ENCODE measurements around the gene FLNC. TPM values are rescaled to one million over a fixed set of nuclear protein-coding genes. Genes with fewer than 3 reads are reported as not detected.

FLNC gene
- total RNA-seq, 5 donors from 2014 or later (not counting 1 experiment from before 2014, with no cell fraction given) = 0.05 to 0.93 (median 0.38) TPM

DNA sequence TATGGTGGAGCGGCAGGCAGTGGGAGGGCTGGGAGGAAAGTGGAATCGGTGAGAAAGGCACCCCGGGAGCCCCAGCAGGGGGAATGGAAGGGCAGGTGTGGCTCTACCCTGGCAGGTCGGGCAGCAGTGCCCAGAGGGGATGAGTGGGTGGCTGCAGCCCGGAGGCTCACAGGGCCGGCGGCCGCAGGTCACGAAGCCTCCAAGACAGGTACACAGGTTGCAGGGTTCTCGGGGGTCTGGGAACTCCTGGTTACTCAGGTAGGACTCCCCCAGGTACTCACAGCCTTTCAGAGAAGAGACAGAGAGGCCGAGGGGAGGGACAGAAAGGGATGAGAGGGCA lies 58.5 kb downstream of the FLNC start:
- 80% methylated on average over 8 of the region's 11 CpGs for WGBS (ENCODE audit: insufficient coverage)

DNA sequence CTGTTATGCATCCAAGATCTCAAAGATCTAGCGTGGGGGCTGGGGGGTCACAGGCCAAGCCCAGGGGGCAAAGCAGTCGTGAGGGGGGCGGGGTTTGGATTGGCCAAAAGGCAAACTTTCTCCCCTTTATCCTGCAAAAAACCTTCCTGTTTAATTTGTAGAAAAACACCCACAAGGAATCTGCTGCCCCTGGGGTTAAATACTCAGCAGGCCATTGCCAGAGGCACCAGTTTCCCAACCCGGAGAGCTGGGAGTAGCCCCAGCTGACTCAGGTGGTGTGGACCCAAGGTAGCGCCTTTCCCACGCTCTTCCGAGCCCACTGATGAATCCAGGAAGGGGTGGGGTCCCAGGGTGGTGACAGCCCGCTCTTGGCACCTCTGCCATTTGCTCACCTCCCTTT lies 58.9 kb downstream of the FLNC start:
- DNase-seq = no peak
- CTCF ChIA-PET = no interaction called here

More for the DNA sequence above, 58.5 kb downstream of the FLNC start:
- Mint-ChIP-seq H3K9me3 (no peaks in the 10 kb centered on the region), H3K36me3 (no peaks in the 10 kb centered on the region), H3K27me3 (peaks cover 10 to 30% of the 10 kb centered on the region in 2 donors), H3K4me3 (no peak overlapping the region), H3K4me1 (peaks cover 0 to 2% (median 0%) of the 10 kb centered on the region in 3 donors), H3K27ac (no peak overlapping the region)
- CTCF ChIA-PET = no interaction called here
- H3K4me1 ChIP-seq (ENCODE audit: control insufficient read depth in 1 of 2, extremely low read depth in 1 of 2, insufficient read depth in 2 of 2, low read length in 2 of 2) = peaks cover 0 to 12% of the 10 kb centered on the region in 2 experiments
- H3K36me3 ChIP-seq (ENCODE audit: control insufficient read depth in 2 of 2, extremely low read depth in 1 of 2, insufficient read depth in 1 of 2, low read length in 1 of 2) = no peaks in the 10 kb centered on the region
- ATAC-seq (replicated peaks in 1 of 4) = no peak
- H3K9me3 ChIP-seq = no peaks in the 10 kb centered on the region
- DNase-seq = no peak
- POLR2A ChIA-PET = no interaction called here
- H3K27me3 ChIP-seq (replicated peaks in 1 of 2; ENCODE audit: control insufficient read depth in 2 of 2, extremely low read depth in 1 of 2, insufficient read depth in 2 of 2, low read length in 1 of 2) = peaks cover 0 to 89% of the 10 kb centered on the region in 2 experiments
- H3K4me3 ChIP-seq (ENCODE audit: control insufficient read depth in 1 of 2, extremely low read depth in 1 of 2, low read length in 1 of 2) = no peak overlapping the region
- H3K27ac ChIP-seq (ENCODE audit: low read length) = no peak overlapping the region

DNA sequence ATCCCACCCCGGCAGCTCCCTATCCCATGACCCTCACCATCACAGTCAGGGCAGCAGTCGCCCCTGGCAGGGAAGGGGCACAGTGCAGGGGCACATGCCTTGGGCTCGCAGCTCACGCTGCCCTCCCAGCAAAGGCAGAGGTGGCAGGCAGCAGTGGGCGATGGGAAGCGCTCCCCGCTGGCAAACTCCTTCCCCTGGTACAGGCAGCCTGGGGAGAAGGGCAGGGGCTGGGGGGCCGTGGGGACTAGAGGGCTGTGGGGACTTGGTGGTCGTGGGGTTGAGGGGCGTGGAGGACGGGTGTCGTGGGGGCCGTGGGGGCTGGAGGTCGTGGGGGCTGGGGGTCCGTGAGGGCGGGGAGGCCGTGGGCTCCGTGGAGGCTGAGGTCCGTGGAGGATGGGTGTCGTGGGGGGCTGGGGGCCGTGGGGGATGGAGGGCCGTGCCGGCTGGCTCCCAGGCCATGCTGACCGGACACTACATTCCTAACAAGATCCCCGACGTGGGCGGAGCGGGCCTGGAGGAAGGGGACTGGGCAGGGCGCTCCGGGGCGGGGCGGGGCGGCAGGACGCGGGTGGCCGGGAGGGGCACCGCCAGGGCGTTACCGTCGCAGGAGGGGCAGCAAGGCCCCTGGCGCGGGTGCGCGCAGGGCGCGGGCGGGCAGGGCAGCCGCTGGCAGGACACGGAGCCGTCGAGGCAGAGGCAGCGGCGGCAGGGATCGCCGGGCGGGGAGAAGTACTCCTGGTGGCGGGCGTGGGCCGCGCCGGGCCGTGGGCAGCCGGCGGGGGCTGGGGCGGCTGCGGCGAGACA lies 60.3 kb downstream of the FLNC start:
- Histone ChIP-seq H3K4me3 (ENCODE audit: control insufficient read depth in 1 of 2, extremely low read depth in 1 of 2, low read length in 1 of 2) (peak overlapping the region in 1 of 2 donors; percentile 17), H3K27ac (ENCODE audit: low read length) (no peak overlapping the region), H3K36me3 (ENCODE audit: control insufficient read depth in 2 of 2, extremely low read depth in 1 of 2, insufficient read depth in 1 of 2, low read length in 1 of 2) (no peaks in the 10 kb centered on the region), H3K4me1 (ENCODE audit: control insufficient read depth in 1 of 2, extremely low read depth in 1 of 2, insufficient read depth in 2 of 2, low read length in 2 of 2) (peaks cover 0 to 5% of the 10 kb centered on the region in 2 experiments), H3K27me3 (replicated peaks in 1 of 2; ENCODE audit: control insufficient read depth in 2 of 2, extremely low read depth in 1 of 2, insufficient read depth in 2 of 2, low read length in 1 of 2) (peaks cover 0 to 78% of the 10 kb centered on the region in 2 experiments), H3K9me3 (no peaks in the 10 kb centered on the region)
- Mint-ChIP-seq H3K4me1 (peaks cover 0 to 2% (median 0%) of the 10 kb centered on the region in 3 donors), H3K36me3 (no peaks in the 10 kb centered on the region), H3K27me3 (peaks cover 10 to 28% of the 10 kb centered on the region in 2 donors), H3K4me3 (peak overlapping the region in 1 of 3 donors; percentile 50), H3K27ac (no peak overlapping the region), H3K9me3 (no peaks in the 10 kb centered on the region)
- DNase-seq (peak in 2 of 35 experiments; percentile 10 to 13), ATAC-seq (replicated peaks in 1 of 4) (peak; percentile 22 to 43 (median 36))
- ChIA-PET CTCF (no interaction called here), POLR2A (no interaction called here)
- 10% methylated on average over 49 of the region's 67 CpGs for WGBS (ENCODE audit: insufficient coverage)

More for the DNA sequence above, 58.9 kb downstream of the FLNC start:
- peaks cover 10 to 30% of the 10 kb centered on the region in 2 donors for H3K27me3 Mint-ChIP-seq
- H3K9me3 Mint-ChIP-seq = no peaks in the 10 kb centered on the region
- H3K4me1 ChIP-seq (ENCODE audit: control insufficient read depth in 1 of 2, extremely low read depth in 1 of 2, insufficient read depth in 2 of 2, low read length in 2 of 2) = peaks cover 0 to 8% of the 10 kb centered on the region in 2 experiments
- no peaks in the 10 kb centered on the region for H3K36me3 Mint-ChIP-seq
- POLR2A ChIA-PET = no interaction called here
- no peak overlapping the region for H3K27ac Mint-ChIP-seq
- no peaks in the 10 kb centered on the region for H3K9me3 ChIP-seq
- H3K4me3 ChIP-seq (ENCODE audit: control insufficient read depth in 1 of 2, extremely low read depth in 1 of 2, low read length in 1 of 2) = no peak overlapping the region
- H3K4me3 Mint-ChIP-seq = peak overlapping the region in 1 of 3 donors; percentile 50
- no peaks in the 10 kb centered on the region for H3K36me3 ChIP-seq (ENCODE audit: control insufficient read depth in 2 of 2, extremely low read depth in 1 of 2, insufficient read depth in 1 of 2, low read length in 1 of 2)
- 65% methylated on average over 2 of the region's 8 CpGs for WGBS (ENCODE audit: insufficient coverage)
- H3K27ac ChIP-seq (ENCODE audit: low read length) = no peak overlapping the region
- peaks cover 0 to 89% of the 10 kb centered on the region in 2 experiments for H3K27me3 ChIP-seq (replicated peaks in 1 of 2; ENCODE audit: control insufficient read depth in 2 of 2, extremely low read depth in 1 of 2, insufficient read depth in 2 of 2, low read length in 1 of 2)
- peaks cover 0 to 2% (median 0%) of the 10 kb centered on the region in 3 donors for H3K4me1 Mint-ChIP-seq
- no peak for ATAC-seq (replicated peaks in 1 of 4)

DNA sequence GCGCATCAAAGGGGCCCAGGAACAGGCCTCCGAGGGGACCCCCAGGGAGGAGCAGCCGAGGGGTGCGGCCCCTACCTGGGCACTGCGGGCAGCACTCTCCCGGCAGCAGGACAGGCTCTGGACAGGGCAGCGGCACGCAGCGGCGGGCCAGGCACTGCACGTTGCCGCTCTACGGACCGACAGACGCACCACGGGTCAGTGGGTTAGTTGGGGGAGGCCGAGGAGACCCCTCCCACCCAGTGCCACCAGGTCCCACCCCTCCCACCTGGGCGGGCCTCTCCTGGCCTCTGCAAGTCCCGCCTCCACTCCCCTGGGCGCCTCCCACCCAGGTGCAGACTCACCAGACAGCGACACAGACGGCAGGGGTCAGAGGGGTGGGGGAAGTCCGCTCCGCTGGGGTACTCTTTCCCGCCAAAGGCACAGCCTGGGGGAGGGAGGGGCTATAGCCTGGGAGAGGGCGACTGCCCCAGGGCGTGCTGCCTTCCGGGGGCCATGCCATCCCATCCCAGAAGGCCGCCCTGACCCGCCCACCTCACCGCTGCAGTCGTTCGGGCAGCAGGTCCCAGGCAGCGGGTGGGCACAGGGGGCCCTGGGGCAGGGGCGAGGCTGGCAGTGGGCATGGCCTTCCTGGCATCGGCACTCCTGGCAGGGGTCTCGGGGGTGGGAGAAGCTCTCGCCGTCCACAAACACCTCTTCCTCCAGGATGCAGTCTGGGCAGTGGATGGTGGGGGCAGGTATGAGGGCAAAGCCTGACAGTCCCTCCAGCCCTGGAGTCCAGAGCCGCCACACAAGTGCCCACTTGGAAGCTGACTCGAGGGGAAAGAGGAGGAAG lies 61.1 kb downstream of the FLNC start:
- no peaks in the 10 kb centered on the region for H3K36me3 Mint-ChIP-seq
- CTCF ChIA-PET = no interaction called here
- 44% methylated on average over 20 of the region's 41 CpGs for WGBS (ENCODE audit: insufficient coverage)
- Histone ChIP-seq H3K27ac (ENCODE audit: low read length) (no peak overlapping the region), H3K4me1 (ENCODE audit: control insufficient read depth in 1 of 2, extremely low read depth in 1 of 2, insufficient read depth in 2 of 2, low read length in 2 of 2) (peaks cover 0 to 5% of the 10 kb centered on the region in 2 experiments), H3K9me3 (no peaks in the 10 kb centered on the region), H3K36me3 (ENCODE audit: control insufficient read depth in 2 of 2, extremely low read depth in 1 of 2, insufficient read depth in 1 of 2, low read length in 1 of 2) (no peaks in the 10 kb centered on the region), H3K27me3 (replicated peaks in 1 of 2; ENCODE audit: control insufficient read depth in 2 of 2, extremely low read depth in 1 of 2, insufficient read depth in 2 of 2, low read length in 1 of 2) (peaks cover 0 to 72% of the 10 kb centered on the region in 2 experiments), H3K4me3 (ENCODE audit: control insufficient read depth in 1 of 2, extremely low read depth in 1 of 2, low read length in 1 of 2) (peak overlapping the region in 1 of 2 donors; percentile 17)
- peak in 7 of 35 experiments; percentile 14 to 31 (median 27) for DNase-seq
- peaks cover 4 to 24% of the 10 kb centered on the region in 2 donors for H3K27me3 Mint-ChIP-seq
- H3K9me3 Mint-ChIP-seq = no peaks in the 10 kb centered on the region
- H3K4me1 Mint-ChIP-seq = peaks cover 0 to 2% (median 0%) of the 10 kb centered on the region in 3 donors
- ATAC-seq (replicated peaks in 1 of 4) = peak in 3 of 4 experiments; percentile 31 to 78 (median 50)
- peak overlapping the region in 2 of 3 donors; percentile 9 to 16 for H3K4me3 Mint-ChIP-seq
- no peak overlapping the region for H3K27ac Mint-ChIP-seq
- POLR2A ChIA-PET = no interaction called here

DNA sequence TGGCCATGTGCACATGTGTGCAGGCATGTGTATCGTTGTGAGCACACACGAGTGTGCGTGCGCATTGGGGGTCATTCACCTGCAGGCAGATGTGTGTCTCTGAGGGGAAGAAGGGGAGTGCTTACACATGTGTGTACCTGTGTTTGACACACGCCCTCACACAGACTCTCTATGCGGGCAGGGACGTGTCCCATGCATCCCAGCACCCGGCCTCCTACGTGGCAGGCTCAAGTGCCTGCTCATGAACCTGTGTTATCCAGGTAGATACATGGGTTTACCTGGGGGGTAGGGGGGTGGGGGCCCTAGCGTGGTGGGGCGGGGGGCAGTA lies 61.7 kb downstream of the FLNC start:
- ATAC-seq (replicated peaks in 1 of 4) = no peak
- ChIA-PET POLR2A (no interaction called here), CTCF (no interaction called here)
- DNase-seq = no peak
- H3K4me3 Mint-ChIP-seq = peak overlapping the region in 2 of 3 donors; percentile 9 to 16
- no peak overlapping the region for H3K27ac Mint-ChIP-seq
- H3K9me3 Mint-ChIP-seq = no peaks in the 10 kb centered on the region
- Histone ChIP-seq H3K9me3 (no peaks in the 10 kb centered on the region), H3K4me1 (ENCODE audit: control insufficient read depth in 1 of 2, extremely low read depth in 1 of 2, insufficient read depth in 2 of 2, low read length in 2 of 2) (peaks cover 0 to 5% of the 10 kb centered on the region in 2 experiments), H3K36me3 (ENCODE audit: control insufficient read depth in 2 of 2, extremely low read depth in 1 of 2, insufficient read depth in 1 of 2, low read length in 1 of 2) (no peaks in the 10 kb centered on the region), H3K27ac (ENCODE audit: low read length) (no peak overlapping the region), H3K27me3 (replicated peaks in 1 of 2; ENCODE audit: control insufficient read depth in 2 of 2, extremely low read depth in 1 of 2, insufficient read depth in 2 of 2, low read length in 1 of 2) (peaks cover 0 to 66% of the 10 kb centered on the region in 2 experiments), H3K4me3 (ENCODE audit: control insufficient read depth in 1 of 2, extremely low read depth in 1 of 2, low read length in 1 of 2) (no peak overlapping the region)
- peaks cover 0 to 2% (median 0%) of the 10 kb centered on the region in 3 donors for H3K4me1 Mint-ChIP-seq
- H3K27me3 Mint-ChIP-seq = peaks cover 7 to 23% of the 10 kb centered on the region in 2 donors
- H3K36me3 Mint-ChIP-seq = no peaks in the 10 kb centered on the region
- 67% methylated on average over 3 of the region's 11 CpGs for WGBS (ENCODE audit: insufficient coverage)

DNA sequence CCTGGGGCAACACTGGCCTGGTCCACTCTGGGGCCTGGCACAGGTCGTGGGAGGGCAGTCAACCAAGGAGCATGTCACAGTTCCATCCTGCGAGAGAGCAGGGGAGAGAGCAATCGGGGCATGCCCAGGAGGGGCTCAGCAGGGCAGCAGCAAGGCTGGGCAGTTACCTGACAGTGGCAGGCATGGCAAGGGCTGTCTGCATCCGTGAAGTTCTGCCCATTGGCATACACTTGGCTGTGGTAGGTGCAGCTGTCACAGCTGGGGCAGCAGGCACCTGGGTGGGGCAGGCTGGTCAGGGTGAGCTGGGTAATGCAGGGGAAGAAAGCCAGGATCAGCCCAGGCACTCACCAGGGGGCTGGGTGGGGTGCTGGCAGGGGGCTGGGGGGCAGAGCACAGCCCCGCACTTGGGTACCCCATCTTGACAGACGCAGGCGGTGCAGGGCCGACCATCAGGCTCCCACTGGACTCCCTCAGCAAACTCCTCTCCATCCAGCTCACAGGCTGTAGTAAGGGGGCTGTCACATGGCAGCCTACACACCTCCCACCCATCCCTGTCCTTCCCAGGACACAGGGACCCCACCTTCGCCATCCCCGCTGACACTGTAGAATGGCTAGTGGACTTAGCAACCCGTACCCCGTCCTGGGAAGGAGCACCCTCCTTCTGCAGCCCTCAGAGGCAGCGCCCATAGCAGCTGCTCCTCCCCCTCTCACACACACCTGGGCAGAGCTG lies 62.5 kb downstream of the FLNC start:
- no peaks in the 10 kb centered on the region for H3K9me3 ChIP-seq

More for the DNA sequence above, 62.5 kb downstream of the FLNC start:
- ChIA-PET CTCF (no interaction called here), POLR2A (interaction anchor here in 1 of 2 donors (0.6 kb wide), 2 partner anchors 56 to 1878 kb away, joined by 4 to 7 read pairs; no protein-coding TSS in a partner anchor)
- 86% methylated on average over 11 of the region's 13 CpGs for WGBS (ENCODE audit: insufficient coverage)
- H3K4me1 Mint-ChIP-seq = peaks cover 0 to 2% (median 0%) of the 10 kb centered on the region in 3 donors
- H3K4me3 Mint-ChIP-seq = no peak overlapping the region
- no peaks in the 10 kb centered on the region for H3K36me3 Mint-ChIP-seq
- H3K27me3 Mint-ChIP-seq = peaks cover 8 to 19% of the 10 kb centered on the region in 2 donors
- H3K9me3 Mint-ChIP-seq = no peaks in the 10 kb centered on the region
- Histone ChIP-seq H3K36me3 (ENCODE audit: control insufficient read depth in 2 of 2, extremely low read depth in 1 of 2, insufficient read depth in 1 of 2, low read length in 1 of 2) (no peaks in the 10 kb centered on the region), H3K27me3 (replicated peaks in 1 of 2; ENCODE audit: control insufficient read depth in 2 of 2, extremely low read depth in 1 of 2, insufficient read depth in 2 of 2, low read length in 1 of 2) (peaks cover 0 to 58% of the 10 kb centered on the region in 2 experiments), H3K4me1 (ENCODE audit: control insufficient read depth in 1 of 2, extremely low read depth in 1 of 2, insufficient read depth in 2 of 2, low read length in 2 of 2) (peaks cover 0 to 5% of the 10 kb centered on the region in 2 experiments), H3K27ac (ENCODE audit: low read length) (no peak overlapping the region), H3K4me3 (ENCODE audit: control insufficient read depth in 1 of 2, extremely low read depth in 1 of 2, low read length in 1 of 2) (no peak overlapping the region)
- DNase-seq (no peak), ATAC-seq (replicated peaks in 1 of 4) (no peak)
- no peak overlapping the region for H3K27ac Mint-ChIP-seq

All from T-cell (primary cell).